Suppressor macrophage treated with lipopolysaccharide for 1 hour (primary cell): ENCODE results near the gene CUL7.

Experiments used
- DNase-seq, 3 donors: peaks; one replicate each; pipeline ENCODE4 v3.0.0-alpha.2; 2020 to 2022

The CUL7 gene

GRCh38 chr6:43076464-43077332 lies 23.0 kb upstream of the CUL7 start:
- peak in 1 of 3 donors; percentile 5 for DNase-seq

GRCh38 chr6:43075670-43076463 lies 22.2 kb upstream of the CUL7 start, which contains the start of gene PTK7:
Gene PTK7 (plus strand): TSS chr6:43076314. CDS start chr6:43076489, 175 bp downstream.
- peak in 2 of 3 donors; percentile 39 to 64 for DNase-seq

- peak in 1 of 3 donors; percentile 10 for DNase-seq
These were observed 21.4 kb upstream of the CUL7 start for GRCh38 chr6:43074847-43075669.

- DNase-seq = peak; percentile 54 to 55 (median 54)
These were observed 16.5 kb upstream of the CUL7 start for GRCh38 chr6:43070028-43070632.

GRCh38 chr6:43062818-43063217 lies 9.2 kb upstream of the CUL7 start:
- DNase-seq = no peak

- DNase-seq = no peak
These were observed 8.2 kb upstream of the CUL7 start for GRCh38 chr6:43061861-43062260.

GRCh38 chr6:43060755-43061633 lies 7.3 kb upstream of the CUL7 start:
- DNase-seq = no peak

- DNase-seq = no peak
These were observed 6.5 kb upstream of the CUL7 start for GRCh38 chr6:43060034-43060754.

GRCh38 chr6:43059168-43060033 lies 5.8 kb upstream of the CUL7 start, which contains the start of the genes KLC4 and MRPL2:
Gene KLC4 (plus strand): TSS chr6:43059631. CDS start chr6:43061336, 1,705 bp downstream.
Gene MRPL2 (minus strand): TSS chr6:43059434. CDS start chr6:43059381, 53 bp downstream.
- DNase-seq = peak; percentile 99

- peak in 1 of 3 donors; percentile 23 for DNase-seq
These were observed 4.9 kb upstream of the CUL7 start for GRCh38 chr6:43058531-43058930.

GRCh38 chr6:43055966-43056365 lies 2.3 kb upstream of the CUL7 start:
- no peak for DNase-seq

GRCh38 chr6:43054206-43054943 lies 724 bp upstream of the CUL7 start:
- no peak for DNase-seq

GRCh38 chr6:43052842-43053544 lies 658 bp downstream of the CUL7 start:
- peak in 1 of 3 donors; percentile 35 for DNase-seq

- no peak for DNase-seq
These were observed 1.3 kb downstream of the CUL7 start for GRCh38 chr6:43052225-43052841.

- DNase-seq = no peak
These were observed 2.7 kb downstream of the CUL7 start for GRCh38 chr6:43050981-43051380.

GRCh38 chr6:43047998-43048397 lies 5.7 kb downstream of the CUL7 start:
- DNase-seq = no peak

- DNase-seq = no peak
These were observed 8.2 kb downstream of the CUL7 start for GRCh38 chr6:43045371-43045930.
